ENCODE measurements around the gene ZFYVE26. TPM values are rescaled to one million over a fixed set of nuclear protein-coding genes. Genes with fewer than 3 reads are reported as not detected.

The ZFYVE26 gene
- total RNA-seq, 1 donor from 2014 or later: 13.3 TPM

GRCh38 chr14:67773844-67774377, 42.5 kb downstream of the ZFYVE26 start:
- Histone ChIP-seq H3K4me3 (no peak overlapping the region), H3K4me1 (no peaks in the 10 kb centered on the region), H3K27me3 (ENCODE audit: low read depth) (no peaks in the 10 kb centered on the region), H3K27ac (replicated peaks) (no peak overlapping the region), H3K9me3 (replicated peaks) (no peaks in the 10 kb centered on the region), H3K36me3 (peaks cover 100% of the 10 kb centered on the region)
- intact Hi-C loops (cut with micrococcal nuclease): no loop called here
- TF ChIP-seq CTCF (IDR thresholded peaks at IDR 0.05; ENCODE audit: borderline replicate concordance): no peak
- no peak for DNase-seq

GRCh38 chr14:67768219-67768618, 48.2 kb downstream of the ZFYVE26 start:
- H3K4me3 ChIP-seq: no peak overlapping the region
- DNase-seq: no peak
- peaks cover 100% of the 10 kb centered on the region for H3K36me3 ChIP-seq
- no peak overlapping the region for H3K27ac ChIP-seq (replicated peaks)
- H3K27me3 ChIP-seq (ENCODE audit: low read depth): no peaks in the 10 kb centered on the region
- TF ChIP-seq CTCF (IDR thresholded peaks at IDR 0.05; ENCODE audit: borderline replicate concordance): no peak
- peaks cover 15% of the 10 kb centered on the region for H3K4me1 ChIP-seq
- H3K9me3 ChIP-seq (replicated peaks): no peaks in the 10 kb centered on the region
- intact Hi-C loops (cut with micrococcal nuclease): no loop called here

GRCh38 chr14:67766035-67766680, 50.2 kb downstream of the ZFYVE26 start:
- Histone ChIP-seq H3K4me1 (peaks cover 15% of the 10 kb centered on the region), H3K36me3 (peaks cover 96% of the 10 kb centered on the region), H3K27ac (replicated peaks) (no peak overlapping the region), H3K4me3 (no peak overlapping the region), H3K9me3 (replicated peaks) (no peaks in the 10 kb centered on the region), H3K27me3 (ENCODE audit: low read depth) (no peaks in the 10 kb centered on the region)
- TF ChIP-seq CTCF (IDR thresholded peaks at IDR 0.05; ENCODE audit: borderline replicate concordance): no peak
- no peak for DNase-seq
- intact Hi-C loops (cut with micrococcal nuclease): no loop called here

- no peak overlapping the region for H3K27ac ChIP-seq (replicated peaks)
- no peak for DNase-seq
- H3K4me3 ChIP-seq: no peak overlapping the region
- H3K27me3 ChIP-seq (ENCODE audit: low read depth): no peaks in the 10 kb centered on the region
- peaks cover 96% of the 10 kb centered on the region for H3K36me3 ChIP-seq
- intact Hi-C loops (cut with micrococcal nuclease): no loop called here
- no peaks in the 10 kb centered on the region for H3K9me3 ChIP-seq (replicated peaks)
- no peak for TF ChIP-seq CTCF (IDR thresholded peaks at IDR 0.05; ENCODE audit: borderline replicate concordance)
- peaks cover 15% of the 10 kb centered on the region for H3K4me1 ChIP-seq
Observed at GRCh38 chr14:67765192-67765834, 51.1 kb downstream of the ZFYVE26 start.

GRCh38 chr14:67764496-67764895, 51.9 kb downstream of the ZFYVE26 start:
- no peak overlapping the region for H3K27ac ChIP-seq (replicated peaks)
- no peak overlapping the region for H3K4me3 ChIP-seq
- no peak for TF ChIP-seq CTCF (IDR thresholded peaks at IDR 0.05; ENCODE audit: borderline replicate concordance)

More at GRCh38 chr14:67764496-67764895, 51.9 kb downstream of the ZFYVE26 start:
- Histone ChIP-seq H3K27me3 (ENCODE audit: low read depth) (no peaks in the 10 kb centered on the region), H3K4me1 (peaks cover 15% of the 10 kb centered on the region), H3K9me3 (replicated peaks) (no peaks in the 10 kb centered on the region), H3K36me3 (peaks cover 95% of the 10 kb centered on the region)
- no peak for DNase-seq
- intact Hi-C loops (cut with micrococcal nuclease): no loop called here

All from left ventricle myocardium inferior (tissue), 1 donor.